ENCODE results near the gene SMPD1.

The SMPD1 gene

GRCh38 chr11:6405846-6406245 lies 15.6 kb downstream of the SMPD1 start:
- H3K4me1 ChIP-seq (ENCODE audit: control insufficient read depth, insufficient read depth, low read length), result no peaks in the 10 kb centered on the region
- no peaks in the 10 kb centered on the region for H3K36me3 ChIP-seq (ENCODE audit: control insufficient read depth, insufficient read depth, low read length)
- no peak overlapping the region for H3K4me3 ChIP-seq (ENCODE audit: low read length)
- no peaks in the 10 kb centered on the region for H3K27me3 ChIP-seq (ENCODE audit: control insufficient read depth, insufficient read depth, low read length)
- no peaks in the 10 kb centered on the region for H3K9me3 ChIP-seq (ENCODE audit: control insufficient read depth, low read length)
- H3K9ac ChIP-seq (ENCODE audit: low read length), result peak overlapping the region; percentile 28

- Histone ChIP-seq H3K4me3 (ENCODE audit: low read length) (no peak overlapping the region), H3K9ac (ENCODE audit: low read length) (no peak overlapping the region), H3K27me3 (ENCODE audit: control insufficient read depth, insufficient read depth, low read length) (no peaks in the 10 kb centered on the region), H3K36me3 (ENCODE audit: control insufficient read depth, insufficient read depth, low read length) (no peaks in the 10 kb centered on the region), H3K4me1 (ENCODE audit: control insufficient read depth, insufficient read depth, low read length) (no peaks in the 10 kb centered on the region), H3K9me3 (ENCODE audit: control insufficient read depth, low read length) (no peaks in the 10 kb centered on the region)
Observed at GRCh38 chr11:6406370-6406769, 16.1 kb downstream of the SMPD1 start.

GRCh38 chr11:6410695-6411430 lies 20.6 kb downstream of the SMPD1 start:
- Histone ChIP-seq H3K36me3 (ENCODE audit: control insufficient read depth, insufficient read depth, low read length) (no peaks in the 10 kb centered on the region), H3K27me3 (ENCODE audit: control insufficient read depth, insufficient read depth, low read length) (no peaks in the 10 kb centered on the region), H3K9ac (ENCODE audit: low read length) (no peak overlapping the region), H3K9me3 (ENCODE audit: control insufficient read depth, low read length) (no peaks in the 10 kb centered on the region), H3K4me1 (ENCODE audit: control insufficient read depth, insufficient read depth, low read length) (no peaks in the 10 kb centered on the region), H3K4me3 (ENCODE audit: low read length) (no peak overlapping the region)

GRCh38 chr11:6411594-6412031 lies 21.3 kb downstream of the SMPD1 start:
- H3K4me3 ChIP-seq (ENCODE audit: low read length), result no peak overlapping the region
- H3K9me3 ChIP-seq (ENCODE audit: control insufficient read depth, low read length), result no peaks in the 10 kb centered on the region
- H3K9ac ChIP-seq (ENCODE audit: low read length), result no peak overlapping the region
- H3K36me3 ChIP-seq (ENCODE audit: control insufficient read depth, insufficient read depth, low read length), result no peaks in the 10 kb centered on the region
- H3K4me1 ChIP-seq (ENCODE audit: control insufficient read depth, insufficient read depth, low read length), result no peaks in the 10 kb centered on the region
- no peaks in the 10 kb centered on the region for H3K27me3 ChIP-seq (ENCODE audit: control insufficient read depth, insufficient read depth, low read length)

GRCh38 chr11:6413791-6414201 lies 23.5 kb downstream of the SMPD1 start:
- Histone ChIP-seq H3K9me3 (ENCODE audit: control insufficient read depth, low read length) (no peaks in the 10 kb centered on the region), H3K4me1 (ENCODE audit: control insufficient read depth, insufficient read depth, low read length) (peaks cover 6% of the 10 kb centered on the region), H3K27me3 (ENCODE audit: control insufficient read depth, insufficient read depth, low read length) (no peaks in the 10 kb centered on the region), H3K36me3 (ENCODE audit: control insufficient read depth, insufficient read depth, low read length) (no peaks in the 10 kb centered on the region), H3K9ac (ENCODE audit: low read length) (no peak overlapping the region), H3K4me3 (ENCODE audit: low read length) (no peak overlapping the region)

- Histone ChIP-seq H3K36me3 (ENCODE audit: control insufficient read depth, insufficient read depth, low read length) (no peaks in the 10 kb centered on the region), H3K9me3 (ENCODE audit: control insufficient read depth, low read length) (no peaks in the 10 kb centered on the region), H3K4me1 (ENCODE audit: control insufficient read depth, insufficient read depth, low read length) (peaks cover 11% of the 10 kb centered on the region), H3K9ac (ENCODE audit: low read length) (no peak overlapping the region), H3K4me3 (ENCODE audit: low read length) (no peak overlapping the region), H3K27me3 (ENCODE audit: control insufficient read depth, insufficient read depth, low read length) (peaks cover 5% of the 10 kb centered on the region)
Observed at GRCh38 chr11:6414874-6415328, 24.6 kb downstream of the SMPD1 start.

- peaks cover 12% of the 10 kb centered on the region for H3K27me3 ChIP-seq (ENCODE audit: control insufficient read depth, insufficient read depth, low read length)
- H3K9me3 ChIP-seq (ENCODE audit: control insufficient read depth, low read length), result no peaks in the 10 kb centered on the region
- H3K36me3 ChIP-seq (ENCODE audit: control insufficient read depth, insufficient read depth, low read length), result no peaks in the 10 kb centered on the region
- H3K4me3 ChIP-seq (ENCODE audit: low read length), result no peak overlapping the region
- H3K9ac ChIP-seq (ENCODE audit: low read length), result no peak overlapping the region
- H3K4me1 ChIP-seq (ENCODE audit: control insufficient read depth, insufficient read depth, low read length), result peaks cover 11% of the 10 kb centered on the region
Observed at GRCh38 chr11:6415797-6416196, 25.5 kb downstream of the SMPD1 start.

- Histone ChIP-seq H3K4me3 (ENCODE audit: low read length) (peak overlapping the region; percentile 17), H3K9ac (ENCODE audit: low read length) (peak overlapping the region; percentile 40), H3K27me3 (ENCODE audit: control insufficient read depth, insufficient read depth, low read length) (peaks cover 15% of the 10 kb centered on the region), H3K9me3 (ENCODE audit: control insufficient read depth, low read length) (no peaks in the 10 kb centered on the region), H3K36me3 (ENCODE audit: control insufficient read depth, insufficient read depth, low read length) (no peaks in the 10 kb centered on the region), H3K4me1 (ENCODE audit: control insufficient read depth, insufficient read depth, low read length) (peaks cover 11% of the 10 kb centered on the region)
Observed at GRCh38 chr11:6417907-6418556, 27.8 kb downstream of the SMPD1 start.

GRCh38 chr11:6418557-6419008 lies 28.3 kb downstream of the SMPD1 start:
- Histone ChIP-seq H3K4me1 (ENCODE audit: control insufficient read depth, insufficient read depth, low read length) (peaks cover 11% of the 10 kb centered on the region), H3K4me3 (ENCODE audit: low read length) (peak overlapping the region; percentile 37), H3K36me3 (ENCODE audit: control insufficient read depth, insufficient read depth, low read length) (no peaks in the 10 kb centered on the region), H3K9me3 (ENCODE audit: control insufficient read depth, low read length) (no peaks in the 10 kb centered on the region), H3K27me3 (ENCODE audit: control insufficient read depth, insufficient read depth, low read length) (peaks cover 15% of the 10 kb centered on the region), H3K9ac (ENCODE audit: low read length) (peak overlapping the region; percentile 64)

GRCh38 chr11:6419009-6419631 lies 28.8 kb downstream of the SMPD1 start, which contains the start of gene APBB1:
Gene APBB1, minus strand, starts transcription at chr11:6419094. Its CDS starts 7,747 bp downstream, at chr11:6411347.
- Histone ChIP-seq H3K4me3 (ENCODE audit: low read length) (peak within 1 kb of the TSS; percentile 37), H3K27me3 (ENCODE audit: control insufficient read depth, insufficient read depth, low read length) (peaks cover 15% of the 10 kb centered on the region), H3K36me3 (ENCODE audit: control insufficient read depth, insufficient read depth, low read length) (no peaks in the 10 kb centered on the region), H3K9ac (ENCODE audit: low read length) (peak within 1 kb of the TSS; percentile 64), H3K9me3 (ENCODE audit: control insufficient read depth, low read length) (no peaks in the 10 kb centered on the region), H3K4me1 (ENCODE audit: control insufficient read depth, insufficient read depth, low read length) (peaks cover 11% of the 10 kb centered on the region)

- no peak overlapping the region for H3K9ac ChIP-seq (ENCODE audit: low read length)
- H3K4me1 ChIP-seq (ENCODE audit: control insufficient read depth, insufficient read depth, low read length), result peaks cover 11% of the 10 kb centered on the region
- H3K27me3 ChIP-seq (ENCODE audit: control insufficient read depth, insufficient read depth, low read length), result peaks cover 15% of the 10 kb centered on the region
- no peaks in the 10 kb centered on the region for H3K9me3 ChIP-seq (ENCODE audit: control insufficient read depth, low read length)
- H3K4me3 ChIP-seq (ENCODE audit: low read length), result no peak overlapping the region
- no peaks in the 10 kb centered on the region for H3K36me3 ChIP-seq (ENCODE audit: control insufficient read depth, insufficient read depth, low read length)
Observed at GRCh38 chr11:6420677-6421076, 30.4 kb downstream of the SMPD1 start.

- H3K4me3 ChIP-seq (ENCODE audit: low read length), result no peak overlapping the region
- no peaks in the 10 kb centered on the region for H3K4me1 ChIP-seq (ENCODE audit: control insufficient read depth, insufficient read depth, low read length)
- no peaks in the 10 kb centered on the region for H3K9me3 ChIP-seq (ENCODE audit: control insufficient read depth, low read length)
- no peak overlapping the region for H3K9ac ChIP-seq (ENCODE audit: low read length)
- H3K36me3 ChIP-seq (ENCODE audit: control insufficient read depth, insufficient read depth, low read length), result no peaks in the 10 kb centered on the region
- H3K27me3 ChIP-seq (ENCODE audit: control insufficient read depth, insufficient read depth, low read length), result peaks cover 3% of the 10 kb centered on the region
Observed at GRCh38 chr11:6427516-6427915, 37.2 kb downstream of the SMPD1 start.

All from mucosa of stomach (tissue), 1 donor.